Stimulated activated CD4-positive, alpha-beta T cell treated with anti-CD3 and anti-CD28 coated beads, Interleukin-12 subunit alpha, Interleukin-12 subunit beta, amount 100 ng/mL, for 48 hours (primary cell): Measurements from ENCODE around the gene WDR4.
"Not testable (repeated sequence)": the region's sequence is repeated elsewhere in the genome, so short reads cannot be mapped to it uniquely, and the experiment has no call there.

Experiments
- DNase-seq, 3 donors: peaks; one replicate each; pipeline ENCODE4 v3.0.0-alpha.2; 2020; ENCODE audit warnings: low read depth in 2 of 3, low spot score in 1 of 3

WDR4 gene

GRCh38 chr21:42820616-42821465 lies 58.5 kb downstream of the WDR4 start:
- no peak for DNase-seq

GRCh38 chr21:42819861-42820615 lies 59.3 kb downstream of the WDR4 start:
- no peak for DNase-seq

GRCh38 chr21:42818328-42818749 lies 61.0 kb downstream of the WDR4 start:
- peak in 2 of 3 donors; percentile 54 to 62 for DNase-seq

GRCh38 chr21:42815217-42815616 lies 64.1 kb downstream of the WDR4 start:
- no peak for DNase-seq

- DNase-seq, result not testable (repeated sequence)
Observed at GRCh38 chr21:42812528-42813241, 66.7 kb downstream of the WDR4 start.

- no peak for DNase-seq
Observed at GRCh38 chr21:42811960-42812359, 67.4 kb downstream of the WDR4 start.

GRCh38 chr21:42809577-42810475 lies 69.5 kb downstream of the WDR4 start:
- no peak for DNase-seq

- DNase-seq, result no peak
Observed at GRCh38 chr21:42809171-42809570, 70.2 kb downstream of the WDR4 start.

- no peak for DNase-seq
Observed at GRCh38 chr21:42807938-42808613, 71.3 kb downstream of the WDR4 start.

GRCh38 chr21:42807293-42807895 lies 71.9 kb downstream of the WDR4 start:
- not testable (repeated sequence) for DNase-seq

GRCh38 chr21:42806509-42807140 lies 72.7 kb downstream of the WDR4 start:
- no peak for DNase-seq

- not testable (repeated sequence) for DNase-seq
Observed at GRCh38 chr21:42801616-42802015, 77.7 kb downstream of the WDR4 start.

- no peak for DNase-seq
Observed at GRCh38 chr21:42799948-42800347, 79.4 kb downstream of the WDR4 start.

- DNase-seq, result peak in 2 of 3 donors; percentile 15 to 44
Observed at GRCh38 chr21:42799516-42799915, 79.8 kb downstream of the WDR4 start.
